ENCODE measurements around the gene CSGALNACT2. TPM values are rescaled to one million over a fixed set of nuclear protein-coding genes. Genes with fewer than 3 reads are reported as not detected.
"Not testable (repeated sequence)": the region's sequence is repeated elsewhere in the genome, so short reads cannot be mapped to it uniquely, and the experiment has no call there.

The CSGALNACT2 gene
- total and polyA plus RNA-seq, 2 experiments from 2014 or later, result 7.7 to 13.9 TPM

GRCh38 chr10:43218206-43218950 lies 80.1 kb downstream of the CSGALNACT2 start:
- no peak overlapping the region for H3K4me2 ChIP-seq
- DNase-seq (ENCODE audit: low spot score), result no peak
- no peaks in the 10 kb centered on the region for H3K9me3 ChIP-seq (ENCODE audit: low read depth)
- H3K79me2 ChIP-seq, result no peaks in the 10 kb centered on the region
- no peak overlapping the region for H2AFZ ChIP-seq
- no peak overlapping the region for H3K4me3 ChIP-seq
- no peaks in the 10 kb centered on the region for H3K36me3 ChIP-seq (replicated peaks; ENCODE audit: insufficient read depth, low read depth)
- H3K27me3 ChIP-seq, result peaks cover 1% of the 10 kb centered on the region
- H3K27ac ChIP-seq, result no peak overlapping the region
- TF ChIP-seq EZH2phosphoT487 (IDR thresholded peaks at IDR 0.05; ENCODE audit: low read depth, severe bottlenecking, unreplicated experiment), result no peak
- no peak for TF ChIP-seq EZH2 (IDR thresholded peaks at IDR 0.05; ENCODE audit: borderline replicate concordance)
- no peak for TF ChIP-seq CTCF (IDR thresholded peaks at IDR 0.05; ENCODE audit: poor library complexity)
- WGBS (ENCODE audit: low lambda C conversion rate, missing lambda C conversion rate), result 91% methylated on average over 18 of the region's 18 CpGs
- H3K4me1 ChIP-seq (ENCODE audit: insufficient read depth), result no peaks in the 10 kb centered on the region
- no peaks in the 10 kb centered on the region for H4K20me1 ChIP-seq (ENCODE audit: insufficient read depth, poor library complexity, severe bottlenecking)
- no peaks in the 10 kb centered on the region for H3K9me2 ChIP-seq (replicated peaks; ENCODE audit: insufficient read depth)

- Histone ChIP-seq H3K4me3 (no peak overlapping the region), H3K4me2 (no peak overlapping the region), H2AFZ (no peak overlapping the region), H3K27me3 (peaks cover 3% of the 10 kb centered on the region), H4K20me1 (ENCODE audit: insufficient read depth, poor library complexity, severe bottlenecking) (no peaks in the 10 kb centered on the region), H3K79me2 (no peaks in the 10 kb centered on the region), H3K9me3 (ENCODE audit: low read depth) (no peaks in the 10 kb centered on the region), H3K9me2 (replicated peaks; ENCODE audit: insufficient read depth) (no peaks in the 10 kb centered on the region), H3K36me3 (replicated peaks; ENCODE audit: insufficient read depth, low read depth) (no peaks in the 10 kb centered on the region), H3K27ac (no peak overlapping the region), H3K4me1 (ENCODE audit: insufficient read depth) (no peaks in the 10 kb centered on the region)
- 90% methylated on average over 18 of the region's 18 CpGs for WGBS (ENCODE audit: low lambda C conversion rate, missing lambda C conversion rate)
- no peak for DNase-seq (ENCODE audit: low spot score)
- TF ChIP-seq EZH2 (IDR thresholded peaks at IDR 0.05; ENCODE audit: borderline replicate concordance), result no peak
- no peak for TF ChIP-seq EZH2phosphoT487 (IDR thresholded peaks at IDR 0.05; ENCODE audit: low read depth, severe bottlenecking, unreplicated experiment)
- TF ChIP-seq CTCF (IDR thresholded peaks at IDR 0.05; ENCODE audit: poor library complexity), result no peak
These were observed 80.9 kb downstream of the CSGALNACT2 start for GRCh38 chr10:43218951-43219837.

- Histone ChIP-seq H3K4me2 (no peak overlapping the region), H3K27me3 (peaks cover 3% of the 10 kb centered on the region)
- no peak for DNase-seq (ENCODE audit: low spot score)
These were observed 81.6 kb downstream of the CSGALNACT2 start for GRCh38 chr10:43219848-43220247.

GRCh38 chr10:43220251-43220650 lies 82.0 kb downstream of the CSGALNACT2 start:
- not testable (repeated sequence) for H3K4me2 ChIP-seq; H3K27me3 ChIP-seq; DNase-seq (ENCODE audit: low spot score); H3K79me2 ChIP-seq; H4K20me1 ChIP-seq (ENCODE audit: insufficient read depth, poor library complexity, severe bottlenecking); H3K9me2 ChIP-seq (replicated peaks; ENCODE audit: insufficient read depth); H3K36me3 ChIP-seq (replicated peaks; ENCODE audit: insufficient read depth, low read depth); H2AFZ ChIP-seq; H3K4me1 ChIP-seq (ENCODE audit: insufficient read depth); H3K27ac ChIP-seq; H3K4me3 ChIP-seq; H3K9me3 ChIP-seq (ENCODE audit: low read depth)
- 97% methylated on average over 6 of the region's 6 CpGs for WGBS (ENCODE audit: low lambda C conversion rate, missing lambda C conversion rate)

More at GRCh38 chr10:43219848-43220247, 81.6 kb downstream of the CSGALNACT2 start:
- no peak overlapping the region for H2AFZ ChIP-seq
- H3K9me3 ChIP-seq (ENCODE audit: low read depth), result no peaks in the 10 kb centered on the region
- H3K9me2 ChIP-seq (replicated peaks; ENCODE audit: insufficient read depth), result no peaks in the 10 kb centered on the region
- 79% methylated on average over 5 of the region's 5 CpGs for WGBS (ENCODE audit: low lambda C conversion rate, missing lambda C conversion rate)
- H3K79me2 ChIP-seq, result no peaks in the 10 kb centered on the region
- no peaks in the 10 kb centered on the region for H4K20me1 ChIP-seq (ENCODE audit: insufficient read depth, poor library complexity, severe bottlenecking)
- TF ChIP-seq EZH2phosphoT487 (IDR thresholded peaks at IDR 0.05; ENCODE audit: low read depth, severe bottlenecking, unreplicated experiment), result no peak
- TF ChIP-seq EZH2 (IDR thresholded peaks at IDR 0.05; ENCODE audit: borderline replicate concordance), result no peak
- no peak for TF ChIP-seq CTCF (IDR thresholded peaks at IDR 0.05; ENCODE audit: poor library complexity)
- H3K4me1 ChIP-seq (ENCODE audit: insufficient read depth), result no peaks in the 10 kb centered on the region
- no peak overlapping the region for H3K4me3 ChIP-seq
- H3K36me3 ChIP-seq (replicated peaks; ENCODE audit: insufficient read depth, low read depth), result no peaks in the 10 kb centered on the region
- H3K27ac ChIP-seq, result no peak overlapping the region
